ACHN (cell line): ENCODE results near the gene ZBTB37.

ENCODE experiments used
- DNase-seq: peaks from one replicate; pipeline ENCODE4 v3.0.0-alpha.2; 2015
- in situ Hi-C: cut with HindIII; loops from 2 replicates; pipeline ENCODE4 v1.10.0; 2017; ENCODE audit warnings: low sequenced_read_pairs, low pct_ligation_motif_present, low pct_unique_long_range_greater_than_20kb

Gene ZBTB37

GRCh38 chr1:173946380-173946921, 78.3 kb downstream of the ZBTB37 start:
- no peak for DNase-seq
- in situ Hi-C loops = no loop called here

DNA sequence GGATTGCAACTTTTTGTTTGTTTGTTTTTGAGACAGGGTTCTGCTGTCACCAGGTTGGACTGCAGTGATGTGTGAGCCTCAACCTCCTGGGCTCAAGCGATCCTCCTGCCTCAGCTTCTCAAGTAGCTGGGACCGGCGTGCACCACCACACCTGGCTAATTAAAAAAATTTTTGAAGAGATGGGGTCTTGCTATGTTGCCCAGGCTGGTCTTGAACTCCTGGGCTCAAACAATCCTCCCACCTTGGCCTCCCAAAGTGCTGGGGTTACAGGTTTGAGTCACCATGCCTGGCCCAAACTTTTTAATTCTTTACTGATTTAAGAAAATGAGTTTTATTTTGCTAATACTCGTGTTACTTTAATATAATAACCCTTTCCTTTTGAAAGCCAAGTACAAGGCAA, 80.4 kb downstream of the ZBTB37 start:
- DNase-seq = no peak
- in situ Hi-C loops = no loop called here
